ENCODE measurements around the gene MGRN1.

MGRN1 gene

DNA sequence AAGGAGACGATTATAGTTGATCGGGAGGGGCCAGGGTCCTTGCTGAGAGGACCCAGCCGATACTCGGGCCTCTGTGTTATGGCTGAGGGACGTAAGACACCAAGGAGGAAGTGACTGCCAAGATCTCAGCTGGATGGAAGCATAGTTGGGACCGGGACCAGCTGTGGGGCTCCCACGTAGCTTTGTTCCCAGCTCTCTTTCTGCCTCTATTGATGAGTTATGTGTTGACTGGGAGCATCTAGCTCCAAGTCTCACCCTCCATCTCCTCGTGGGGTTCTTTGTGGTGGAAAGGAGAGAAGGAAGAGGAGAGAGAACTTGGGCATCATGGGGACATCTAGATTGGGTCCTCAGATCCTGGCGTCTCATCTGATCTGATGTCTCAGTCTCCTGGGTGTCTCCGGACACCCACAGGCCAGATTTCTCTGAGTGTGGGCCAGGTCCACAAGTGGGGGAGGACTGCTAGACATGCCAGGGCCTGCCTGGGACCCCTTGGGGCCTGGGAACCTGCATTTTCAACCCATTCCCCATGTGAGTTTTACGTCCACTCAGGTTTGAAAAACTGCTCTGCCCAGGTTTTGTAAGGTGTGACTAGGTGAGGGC lies 1.0 kb downstream of the MGRN1 start:
- no peak for DNase-seq

DNA sequence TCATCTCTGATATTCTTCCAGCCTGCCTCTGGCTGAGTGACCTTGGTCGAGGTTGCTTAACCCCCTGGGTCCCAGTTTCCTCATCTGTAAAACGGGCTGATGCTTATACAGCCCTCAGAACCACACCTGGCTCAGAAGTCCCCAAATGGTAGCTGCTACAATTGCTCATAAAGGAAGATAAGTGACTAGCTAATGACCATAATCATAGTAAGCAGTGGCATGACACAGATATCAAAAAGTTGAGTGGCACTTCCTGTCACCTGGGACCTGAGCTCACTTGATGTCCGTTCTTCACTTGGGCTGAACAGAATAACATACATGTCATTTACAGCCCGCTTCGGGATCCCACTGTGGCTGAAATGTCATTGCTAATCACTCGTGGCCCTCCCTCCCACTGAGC lies 1.8 kb downstream of the MGRN1 start:
- DNase-seq: no peak

- no peak for DNase-seq
These were observed 3.7 kb downstream of the MGRN1 start for GRCh38 chr16:4628283-4628682.

GRCh38 chr16:4631444-4631843 lies 6.8 kb downstream of the MGRN1 start:
- no peak for DNase-seq

GRCh38 chr16:4633910-4634635 lies 9.4 kb downstream of the MGRN1 start:
- DNase-seq: no peak

GRCh38 chr16:4634768-4635167 lies 10.1 kb downstream of the MGRN1 start:
- no peak for DNase-seq

- DNase-seq: no peak
These were observed 11.6 kb downstream of the MGRN1 start for GRCh38 chr16:4636196-4636595.

DNA sequence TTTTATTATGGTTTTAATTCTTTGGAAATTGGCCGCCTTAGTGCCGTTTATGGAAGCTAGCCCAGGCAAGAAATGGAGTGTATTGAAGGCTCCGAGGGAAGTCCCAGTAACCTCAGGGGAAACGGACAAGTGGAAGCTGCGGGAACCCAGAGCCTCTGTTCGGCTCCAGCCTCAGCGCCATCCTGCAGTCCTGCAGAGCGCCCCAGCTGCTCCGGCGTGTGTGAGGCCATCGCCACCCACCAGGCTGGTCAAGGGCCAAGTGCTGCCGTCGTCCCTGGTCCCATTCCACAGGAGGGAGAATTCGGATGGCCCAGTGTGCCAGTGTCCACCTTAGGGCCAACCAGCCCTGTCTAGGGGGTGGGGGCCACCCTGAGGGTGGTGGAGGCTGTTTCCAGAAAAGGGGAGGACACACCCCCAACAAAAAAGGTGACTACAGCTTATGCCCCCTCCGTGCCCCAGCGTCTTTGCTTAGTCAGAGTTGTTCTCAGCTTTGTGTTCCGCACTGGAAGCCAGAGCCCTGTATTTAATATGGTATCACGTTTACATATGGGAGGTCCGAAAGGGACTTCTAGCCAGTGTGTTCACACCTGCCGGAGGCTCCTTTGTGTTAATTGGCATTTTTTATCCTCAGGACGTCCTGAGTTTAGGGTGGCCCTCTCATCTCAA lies 13.0 kb downstream of the MGRN1 start:
- no peak for DNase-seq

- no peak for DNase-seq
These were observed 15.4 kb downstream of the MGRN1 start for GRCh38 chr16:4639899-4640509.

DNA sequence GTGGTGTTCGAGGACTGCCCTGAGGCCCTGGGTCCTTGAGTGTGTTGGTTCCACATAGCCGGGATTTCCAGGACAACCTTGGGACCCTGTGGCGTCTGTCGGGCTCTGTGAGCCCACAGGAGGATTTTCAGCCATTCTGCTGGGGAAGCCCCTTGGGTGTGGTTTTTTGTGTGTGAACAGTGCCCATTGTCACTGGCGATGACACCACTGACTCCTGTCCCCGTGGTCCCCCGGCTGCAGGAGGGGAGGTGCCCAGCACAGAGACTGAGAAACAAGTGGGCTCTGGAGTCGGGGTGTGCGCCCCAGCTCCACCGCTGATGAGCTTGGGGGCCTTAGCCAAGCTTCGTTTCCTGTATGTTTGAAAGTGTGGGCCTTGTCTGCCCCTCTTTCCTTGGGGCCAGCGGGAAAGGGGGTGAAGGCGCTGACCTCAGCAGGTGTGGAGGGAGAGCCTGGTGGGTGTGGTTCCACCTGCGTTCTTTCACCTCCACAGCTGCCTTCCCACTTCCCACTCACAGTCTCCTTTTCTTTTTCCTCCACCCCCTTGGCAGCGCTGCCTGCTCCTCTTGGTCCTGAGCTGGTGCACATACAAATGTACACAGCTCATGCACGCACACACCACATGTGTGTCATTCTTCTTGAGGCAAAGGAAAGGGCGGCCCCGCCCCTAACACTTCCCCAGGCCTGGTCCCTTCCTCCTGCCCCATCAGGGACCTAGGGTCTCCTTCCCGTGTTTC lies 16.1 kb downstream of the MGRN1 start:
- no peak for DNase-seq

- DNase-seq: no peak
These were observed 16.7 kb downstream of the MGRN1 start for GRCh38 chr16:4641306-4641687.

DNA sequence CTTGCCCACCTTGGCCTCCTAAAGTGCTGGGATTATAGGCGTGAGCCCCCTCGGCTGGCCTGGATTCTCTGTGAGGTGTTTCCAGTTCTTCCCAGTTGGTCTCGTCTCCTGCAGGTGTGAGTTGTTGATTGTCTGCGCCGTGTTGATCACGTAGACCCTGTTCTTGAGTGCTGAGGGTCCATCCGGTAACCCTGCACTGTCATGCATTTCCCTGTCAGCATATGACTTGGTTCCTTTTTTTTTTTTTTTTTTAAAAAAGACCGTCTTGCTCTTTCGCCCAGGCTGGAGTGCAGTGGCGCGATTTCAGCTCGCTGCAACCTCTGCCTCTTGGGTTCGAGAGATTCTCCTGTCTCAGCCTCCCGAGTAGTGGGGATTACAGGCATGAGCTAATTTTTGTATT lies 17.3 kb downstream of the MGRN1 start:
- DNase-seq: no peak

DNA sequence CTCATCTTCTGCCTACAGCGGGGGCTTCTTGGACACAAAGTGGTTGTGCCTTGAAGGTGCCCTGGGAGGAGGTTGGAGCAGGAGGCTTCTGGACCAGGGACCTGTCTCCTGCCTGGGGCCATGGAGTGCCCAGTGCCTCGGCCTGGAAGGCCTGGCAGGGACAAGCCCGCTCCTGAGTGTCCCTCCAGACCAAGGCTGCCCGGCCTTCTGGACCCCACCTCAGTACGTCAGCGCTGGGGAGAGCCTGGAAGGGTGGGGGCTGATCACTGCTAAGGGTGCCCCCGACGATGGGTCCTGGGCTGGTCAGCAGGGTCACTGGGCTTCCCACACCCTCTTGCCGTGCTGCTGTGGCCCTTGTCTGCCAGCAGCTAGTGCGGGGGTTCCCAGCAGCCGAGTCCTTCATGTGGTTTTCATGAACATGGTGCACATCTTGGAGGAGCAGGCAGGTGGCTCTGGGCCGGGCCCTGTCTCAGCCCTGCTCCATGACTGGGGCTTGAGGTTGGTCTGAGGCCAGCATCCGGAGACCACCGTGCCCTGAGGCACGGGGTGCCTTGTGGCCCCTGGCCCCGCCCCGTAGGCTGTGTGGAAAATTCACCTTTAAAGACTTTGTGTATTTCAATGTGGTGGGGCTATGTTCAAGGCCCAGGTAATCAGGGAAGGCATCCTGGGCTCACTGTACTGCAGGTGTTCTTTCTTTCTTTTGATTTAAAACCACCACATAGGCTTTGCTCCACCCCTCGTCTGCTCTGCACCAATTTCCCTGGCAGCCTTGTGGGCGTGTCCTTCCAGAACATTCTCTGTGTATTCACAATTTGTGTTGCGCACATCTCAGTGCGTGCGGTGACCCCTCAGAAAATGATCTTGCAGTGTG lies 22.4 kb downstream of the MGRN1 start:
- DNase-seq: no peak

GRCh38 chr16:4647644-4647980 lies 23.0 kb downstream of the MGRN1 start:
- no peak for DNase-seq

DNA sequence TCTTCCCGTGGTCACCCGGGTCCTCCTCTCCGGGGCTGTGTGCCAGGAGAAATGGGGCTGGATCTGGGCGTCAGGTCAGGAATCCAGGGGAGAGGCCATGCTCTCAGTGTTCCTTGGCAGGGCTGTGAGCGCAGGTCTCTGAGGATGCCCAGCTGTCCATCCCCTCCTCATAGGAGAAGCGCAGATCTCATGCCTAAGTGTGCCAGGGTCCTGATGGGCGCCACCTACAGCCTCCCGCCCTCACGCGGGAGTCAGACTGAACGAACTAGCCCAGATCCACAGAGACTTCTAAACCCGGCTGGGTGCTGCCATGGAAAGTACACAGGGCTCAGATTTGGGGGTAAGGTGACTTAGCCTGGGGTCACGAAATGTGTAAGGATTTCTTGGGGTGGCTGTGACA lies 24.3 kb downstream of the MGRN1 start:
- DNase-seq: no peak

- DNase-seq: no peak
These were observed 25.3 kb downstream of the MGRN1 start for GRCh38 chr16:4649744-4650442.

GRCh38 chr16:4650443-4651074 lies 25.9 kb downstream of the MGRN1 start:
- peak; percentile 81 for DNase-seq

DNA sequence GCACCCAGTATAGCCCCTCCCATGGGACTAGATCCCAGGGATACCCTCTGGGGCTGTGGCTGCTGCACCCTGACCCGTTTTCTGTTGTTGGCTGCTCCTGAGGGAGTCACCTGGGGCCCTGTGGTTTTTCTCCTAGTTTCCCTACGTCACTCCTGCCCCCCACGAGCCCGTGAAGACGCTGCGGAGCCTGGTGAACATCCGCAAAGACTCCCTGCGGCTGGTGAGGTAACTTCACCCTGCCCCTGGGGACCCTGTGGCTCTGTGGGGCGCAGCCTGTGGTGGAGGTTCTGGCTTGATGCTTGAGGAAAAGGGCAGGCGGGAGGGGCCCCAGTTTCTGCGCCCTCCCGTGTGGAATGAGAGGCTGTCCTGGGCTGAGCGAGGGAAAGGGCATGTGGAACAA lies 27.2 kb downstream of the MGRN1 start:
- no peak for DNase-seq

DNA sequence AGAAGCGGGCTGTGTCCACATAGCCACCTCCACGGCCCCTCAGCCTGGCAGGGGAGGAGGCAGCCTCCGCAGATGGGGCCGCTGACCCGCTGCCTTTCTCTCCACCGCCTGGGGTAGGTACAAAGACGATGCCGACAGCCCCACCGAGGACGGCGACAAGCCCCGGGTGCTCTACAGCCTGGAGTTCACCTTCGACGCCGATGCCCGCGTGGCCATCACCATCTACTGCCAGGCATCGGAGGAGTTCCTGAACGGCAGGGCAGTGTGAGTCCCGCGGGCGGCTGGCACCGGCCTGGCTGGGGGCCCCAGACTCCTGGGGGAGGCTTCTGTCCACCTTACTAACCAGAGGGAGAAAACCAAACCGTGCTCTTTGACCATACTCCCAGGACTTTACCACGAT lies 27.9 kb downstream of the MGRN1 start:
- no peak for DNase-seq

DNA sequence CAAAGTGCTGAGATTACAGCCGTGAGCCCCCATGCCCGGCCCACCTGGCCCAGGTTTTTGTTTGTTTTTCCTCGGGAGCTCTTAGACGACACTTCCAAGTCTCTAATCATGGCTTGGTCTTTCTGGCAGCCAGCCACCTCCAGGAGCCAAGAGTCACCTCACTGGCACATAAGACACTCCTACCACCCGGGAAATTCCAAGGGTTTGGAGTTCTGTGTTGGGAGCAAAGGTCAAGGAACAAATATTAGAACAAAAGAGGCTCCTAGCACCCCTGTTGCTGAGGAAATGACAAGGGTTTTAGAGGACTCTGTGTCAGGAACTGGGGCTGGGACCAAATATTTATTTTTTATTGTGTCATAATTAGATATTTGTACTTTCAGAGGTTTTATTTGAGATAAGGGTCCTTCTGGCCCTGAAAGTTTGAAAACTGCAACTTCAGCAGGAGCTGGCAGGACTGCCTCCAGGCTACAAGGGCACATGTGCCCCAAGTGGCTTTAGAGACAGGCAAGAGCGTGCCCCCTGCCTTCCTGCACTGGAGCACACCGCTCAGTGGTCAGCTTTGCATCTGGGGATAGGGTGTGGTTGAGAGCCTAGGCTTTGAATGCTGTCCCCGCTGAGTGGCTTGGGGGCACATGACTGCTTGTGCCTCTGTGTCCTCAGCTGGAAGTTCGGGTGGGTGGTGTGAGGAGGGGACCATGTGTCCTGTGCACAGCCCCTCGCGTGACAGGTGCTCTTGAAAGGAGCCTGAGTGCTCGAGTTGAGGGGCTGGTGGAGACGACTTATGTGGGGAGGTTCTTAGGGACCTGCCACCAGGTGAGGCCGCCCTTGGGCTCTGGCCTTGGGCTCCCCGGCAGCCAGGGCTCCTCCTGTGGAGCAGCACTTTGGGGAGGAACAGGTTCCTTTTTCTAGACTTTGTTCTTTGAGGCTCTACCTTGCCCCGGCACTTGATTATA lies 29.7 kb downstream of the MGRN1 start:
- no peak for DNase-seq

All from OCI-M1 (cell line).